Gastroesophageal sphincter (tissue), 4 donors: Measurements from ENCODE around the gene PRKN. TPM values are rescaled to one million over a fixed set of nuclear protein-coding genes. Genes with fewer than 3 reads are reported as not detected.

Source experiments
- ATAC-seq: fragments of 150-250 bp; one replicate; pipeline ENCODE4 v1.9.1; 2016; ENCODE audit warnings: mild to moderate bottlenecking, moderate library complexity
- H3K27ac ChIP-seq, 4 donors: fragments of 200-600 bp; sonication (generic) in 3 of 4; 1 replicate in 3 of 4; 2 replicates in 1 of 4; pipeline ENCODE4 v1.5.1; 2016 to 2019
- H3K27me3 ChIP-seq: fragments of 200-600 bp; sonication (generic); one replicate; pipeline ENCODE4 v1.5.1; 2019
- H3K36me3 ChIP-seq, 2 donors: fragments of 200-600 bp; sonication (generic); one replicate each; pipeline ENCODE4 v1.5.1; 2019; ENCODE audit warnings: control low read depth in 1 of 2
- H3K4me1 ChIP-seq, 3 donors: fragments of 200-600 bp; sonication (generic); 1 replicate in 2 of 3; 2 replicates in 1 of 3; pipeline ENCODE4 v1.5.1; 2016 to 2019; ENCODE audit warnings: control low read depth in 2 of 3
- H3K4me3 ChIP-seq, 2 donors: fragments of 200-600 bp; sonication (generic); one replicate each; pipeline ENCODE4 v1.5.1; 2019; ENCODE audit warnings: mild to moderate bottlenecking in 1 of 2, moderate library complexity in 1 of 2
- H3K9me3 ChIP-seq, 3 donors: fragments of 200-600 bp; sonication (generic); one replicate each; pipeline ENCODE4 v1.5.1; 2017 to 2019; ENCODE audit warnings: control low read depth in 2 of 3
- EP300 ChIP-seq: sonication (generic); formaldehyde crosslinking; IDR thresholded peaks from one replicate; pipeline ENCODE4 v1.6.1; 2017; ENCODE audit warnings: antibody characterized with exemption, mild to moderate bottlenecking
- POLR2A ChIP-seq, 2 donors: fragments of 450-650 bp; IDR thresholded peaks; one replicate each; pipeline ENCODE4 v1.6.1; 2017; ENCODE audit warnings: antibody characterized with exemption in 2 of 2, mild to moderate bottlenecking in 2 of 2, moderate library complexity in 1 of 2
- POLR2AphosphoS5 ChIP-seq: sonication (generic); formaldehyde crosslinking; IDR thresholded peaks from one replicate; pipeline ENCODE4 v1.6.1; 2017; ENCODE audit warnings: antibody characterized with exemption
- WGBS, 2 donors: methylation state at CpG; one replicate each; pipeline ENCODE4 v1.1.5; 2018; ENCODE audit warnings: low coverage in 1 of 2; 5-methylcytosine and 5-hydroxymethylcytosine counted together
- total RNA-seq, 4 donors: library from RNA; depleted of rRNA; stranded (reverse); fragments of >200 nt; gene quantifications; one replicate each; pipeline ENCODE4 v1.1.0, GENCODE V29; 2016
- TF ChIP-seq, protein P1 (sequence below), 4 experiments: fragments of 200-600 bp in 2 of 4; fragments of 450-650 bp in 2 of 4; sonication (generic) in 1 of 4; IDR thresholded peaks; one replicate each; pipeline ENCODE4 v1.5.1; 2017 to 2019; ENCODE audit warnings: antibody characterized with exemption in 4 of 4, mild to moderate bottlenecking in 2 of 4, moderate library complexity in 2 of 4

The PRKN gene
- total RNA-seq, 4 donors from 2014 or later = 8.4 to 58.6 (median 25.8) TPM

DNA sequence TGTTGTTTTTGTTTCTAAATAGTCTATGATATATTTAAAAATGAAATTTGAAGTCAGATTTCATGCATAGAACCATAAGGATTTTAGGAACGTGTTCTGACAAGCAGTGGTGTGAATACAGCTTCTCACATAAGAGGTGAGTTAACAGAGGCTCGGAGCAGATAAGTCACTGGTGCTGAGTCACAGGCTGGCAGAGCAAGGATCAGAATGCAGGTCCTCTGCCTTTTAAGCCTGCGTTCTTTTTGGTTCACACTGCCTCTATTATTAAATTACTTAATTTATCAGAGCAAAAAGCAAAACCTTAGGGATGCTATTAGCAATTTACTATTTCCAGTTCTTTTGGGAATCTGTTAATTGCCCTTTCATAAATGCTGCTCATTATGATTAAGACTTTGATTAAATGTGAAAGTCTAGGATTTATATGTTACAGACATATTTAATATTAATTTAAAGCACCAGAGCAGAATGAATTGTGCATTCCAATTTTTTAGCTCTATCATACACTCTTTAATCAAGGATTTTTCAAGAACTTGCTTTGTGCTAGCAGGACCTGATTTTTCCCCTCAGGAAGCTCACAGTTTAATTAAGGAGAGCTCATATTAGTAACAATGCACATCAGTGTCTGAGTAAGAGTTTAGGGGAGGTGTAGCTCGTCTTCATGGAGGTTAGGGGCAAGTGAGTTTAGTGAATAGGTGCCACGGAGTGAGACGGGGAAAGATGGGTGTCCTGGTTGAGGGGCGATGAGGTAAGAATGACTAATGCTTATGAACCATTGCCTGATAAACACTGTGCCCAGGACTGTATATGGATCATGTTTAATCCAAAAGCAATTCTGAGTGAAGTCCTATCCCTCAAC, 1241.0 kb downstream of the PRKN start:
- no peak overlapping the region for H3K4me3 ChIP-seq
- no peak overlapping the region for H3K27ac ChIP-seq
- no peaks in the 10 kb centered on the region for H3K9me3 ChIP-seq
- no peaks in the 10 kb centered on the region for H3K27me3 ChIP-seq
- WGBS, 2 donors = 48 to 74% methylated on average over 7 of the region's 7 CpGs
- ATAC-seq = no peak
- TF ChIP-seq, protein P1, sequence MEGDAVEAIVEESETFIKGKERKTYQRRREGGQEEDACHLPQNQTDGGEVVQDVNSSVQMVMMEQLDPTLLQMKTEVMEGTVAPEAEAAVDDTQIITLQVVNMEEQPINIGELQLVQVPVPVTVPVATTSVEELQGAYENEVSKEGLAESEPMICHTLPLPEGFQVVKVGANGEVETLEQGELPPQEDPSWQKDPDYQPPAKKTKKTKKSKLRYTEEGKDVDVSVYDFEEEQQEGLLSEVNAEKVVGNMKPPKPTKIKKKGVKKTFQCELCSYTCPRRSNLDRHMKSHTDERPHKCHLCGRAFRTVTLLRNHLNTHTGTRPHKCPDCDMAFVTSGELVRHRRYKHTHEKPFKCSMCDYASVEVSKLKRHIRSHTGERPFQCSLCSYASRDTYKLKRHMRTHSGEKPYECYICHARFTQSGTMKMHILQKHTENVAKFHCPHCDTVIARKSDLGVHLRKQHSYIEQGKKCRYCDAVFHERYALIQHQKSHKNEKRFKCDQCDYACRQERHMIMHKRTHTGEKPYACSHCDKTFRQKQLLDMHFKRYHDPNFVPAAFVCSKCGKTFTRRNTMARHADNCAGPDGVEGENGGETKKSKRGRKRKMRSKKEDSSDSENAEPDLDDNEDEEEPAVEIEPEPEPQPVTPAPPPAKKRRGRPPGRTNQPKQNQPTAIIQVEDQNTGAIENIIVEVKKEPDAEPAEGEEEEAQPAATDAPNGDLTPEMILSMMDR (IDR thresholded peaks at IDR 0.05) = no peak
- no peak for TF ChIP-seq POLR2A (IDR thresholded peaks at IDR 0.05)
- TF ChIP-seq EP300 = no peak
- H3K4me1 ChIP-seq = no peaks in the 10 kb centered on the region
- no peaks in the 10 kb centered on the region for H3K36me3 ChIP-seq

DNA sequence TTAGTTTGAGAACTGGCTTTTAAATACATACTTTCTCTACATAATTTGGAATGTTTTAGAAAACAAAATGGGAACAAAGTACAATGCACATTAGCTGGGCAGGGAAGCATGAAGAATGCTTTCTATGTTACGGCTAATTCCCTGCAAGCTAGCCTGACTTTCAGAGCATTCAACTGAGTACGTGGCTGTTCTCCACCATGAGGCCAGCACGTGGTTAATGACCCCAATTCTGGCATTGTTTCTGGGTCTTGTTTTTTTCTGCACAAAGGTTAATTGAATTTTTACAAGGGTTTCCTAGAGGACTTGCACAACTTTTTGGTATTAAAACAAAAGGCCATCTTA, 1245.1 kb downstream of the PRKN start:
- ATAC-seq = no peak
- Histone ChIP-seq H3K36me3 (no peaks in the 10 kb centered on the region), H3K9me3 (no peaks in the 10 kb centered on the region), H3K4me3 (no peak overlapping the region), H3K27me3 (no peaks in the 10 kb centered on the region), H3K4me1 (peaks cover 0 to 5% (median 0%) of the 10 kb centered on the region in 3 donors), H3K27ac (no peak overlapping the region)
- 51 to 93% methylated on average over 2 to 3 of the region's 3 CpGs for WGBS, 2 donors
- TF ChIP-seq POLR2A (IDR thresholded peaks at IDR 0.05) = no peak
- no peak for TF ChIP-seq POLR2AphosphoS5
- TF ChIP-seq, protein P1 (IDR thresholded peaks at IDR 0.05) = no peak
- no peak for TF ChIP-seq EP300

DNA sequence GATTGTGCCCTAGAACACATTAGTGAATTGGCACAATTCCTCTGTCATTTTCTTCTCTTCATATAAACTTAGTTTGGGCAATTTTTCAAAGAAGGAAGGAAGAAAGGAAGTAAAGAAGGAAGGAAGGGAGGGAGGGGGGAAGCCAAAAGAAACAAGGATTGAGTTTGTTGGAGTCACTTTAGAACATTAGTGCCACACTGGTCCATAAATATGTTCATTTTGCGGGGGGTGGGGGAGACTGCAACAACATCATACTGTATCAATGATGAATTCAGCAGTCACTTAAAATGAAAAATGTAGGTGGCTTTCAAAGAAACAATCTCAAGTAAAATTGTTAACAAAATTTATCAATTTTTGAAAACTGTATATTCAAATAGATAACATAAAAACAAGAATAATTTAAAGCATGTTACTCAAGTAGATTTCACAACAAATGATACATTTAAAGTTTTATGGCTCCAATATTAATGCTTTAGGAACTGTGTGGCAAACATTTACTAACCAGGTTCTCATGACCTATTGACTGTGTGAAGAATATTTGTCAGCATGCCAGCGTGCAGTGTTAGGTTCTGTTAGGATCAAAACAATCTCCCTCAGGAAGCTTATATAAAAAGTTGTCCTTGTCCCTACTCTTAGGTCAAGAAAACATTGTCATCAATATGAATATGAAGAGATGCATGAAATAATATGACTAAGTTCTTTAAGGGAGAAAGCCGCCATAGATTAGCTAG, 1245.6 kb downstream of the PRKN start:
- Histone ChIP-seq H3K4me3 (no peak overlapping the region), H3K4me1 (peaks cover 0 to 5% (median 0%) of the 10 kb centered on the region in 3 donors), H3K36me3 (no peaks in the 10 kb centered on the region), H3K27ac (no peak overlapping the region), H3K9me3 (no peaks in the 10 kb centered on the region), H3K27me3 (no peaks in the 10 kb centered on the region)
- no peak for TF ChIP-seq POLR2AphosphoS5
- TF ChIP-seq EP300 = no peak
- TF ChIP-seq, protein P1 (IDR thresholded peaks at IDR 0.05) = no peak
- no peak for TF ChIP-seq POLR2A (IDR thresholded peaks at IDR 0.05)
- no peak for ATAC-seq
- 60 to 80% methylated on average over 3 of the region's 3 CpGs for WGBS, 2 donors

DNA sequence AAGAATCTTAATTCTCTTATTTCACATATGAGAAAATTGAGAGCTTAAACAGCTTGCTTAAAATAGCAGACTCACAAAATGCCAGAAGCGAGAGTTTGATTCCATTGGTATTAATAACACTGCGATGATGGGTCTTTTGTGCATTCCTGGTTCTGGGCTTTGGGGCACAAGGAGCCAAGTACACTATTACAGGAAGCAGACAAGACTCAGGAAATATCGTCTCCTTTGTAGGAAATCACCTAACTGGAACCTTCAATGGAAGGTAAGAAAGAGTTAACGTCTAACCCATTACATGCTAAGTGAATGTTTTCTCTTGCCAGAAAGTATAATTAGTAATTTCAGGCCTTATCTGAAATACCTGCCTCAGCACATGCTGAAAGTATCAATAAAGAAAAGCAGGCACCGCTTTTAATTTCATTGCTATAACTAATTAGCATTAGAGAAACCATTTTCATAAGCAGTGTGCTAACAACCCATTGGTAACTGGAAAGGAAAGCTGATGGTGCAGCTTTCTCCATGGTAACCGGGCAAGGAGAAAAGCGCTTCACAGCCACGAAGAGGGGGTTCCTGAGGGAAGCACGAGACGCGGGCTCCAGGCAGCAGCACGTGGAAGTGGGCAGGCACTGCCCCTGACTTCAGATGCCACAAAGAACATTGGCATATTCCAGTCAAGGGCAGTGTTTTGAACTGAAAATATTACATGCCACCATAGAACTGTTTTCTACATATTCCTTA, 1247.0 kb downstream of the PRKN start:
- WGBS, 2 donors = 70 to 88% methylated on average over 5 to 12 of the region's 12 CpGs
- H3K4me1 ChIP-seq = peaks cover 0 to 5% (median 0%) of the 10 kb centered on the region in 3 donors
- ATAC-seq = no peak
- no peaks in the 10 kb centered on the region for H3K36me3 ChIP-seq
- no peak overlapping the region for H3K4me3 ChIP-seq
- H3K27me3 ChIP-seq = no peaks in the 10 kb centered on the region
- no peak overlapping the region for H3K27ac ChIP-seq
- no peaks in the 10 kb centered on the region for H3K9me3 ChIP-seq
- TF ChIP-seq EP300 = no peak
- TF ChIP-seq POLR2AphosphoS5 = no peak
- TF ChIP-seq, protein P1 (IDR thresholded peaks at IDR 0.05) = no peak
- TF ChIP-seq POLR2A (IDR thresholded peaks at IDR 0.05) = no peak
